Fibroblast of the aortic adventitia (primary cell): Measurements from ENCODE around the gene STARD9. TPM values are rescaled to one million over a fixed set of nuclear protein-coding genes. Genes with fewer than 3 reads are reported as not detected.

Experiments used
- DNase-seq: peaks from one replicate; pipeline ENCODE4 v3.0.0-alpha.2; 2010; ENCODE audit warnings: low read depth
- H3K4me3 ChIP-seq: 2 replicates; pipeline ENCODE4 v1.5.1; 2011; ENCODE audit warnings: low read depth, mild to moderate bottlenecking, control low read depth, low read length, moderate library complexity
- total RNA-seq: library from RNA; depleted of rRNA; stranded (reverse); fragments of >200 nt; gene quantifications from 2 replicates; pipeline ENCODE4 v1.2.3, GENCODE V29; 2012; ENCODE audit warnings: low replicate concordance
- TF ChIP-seq, protein P1 (sequence below): IDR thresholded peaks from 2 replicates; pipeline ENCODE4 v1.5.1; 2011; ENCODE audit warnings: mild to moderate bottlenecking, low read length, control low read depth, inconsistent platforms; ENCODE audit not compliant: insufficient read depth

Gene STARD9
- total RNA-seq, 1 donor = 8.0 TPM

DNA sequence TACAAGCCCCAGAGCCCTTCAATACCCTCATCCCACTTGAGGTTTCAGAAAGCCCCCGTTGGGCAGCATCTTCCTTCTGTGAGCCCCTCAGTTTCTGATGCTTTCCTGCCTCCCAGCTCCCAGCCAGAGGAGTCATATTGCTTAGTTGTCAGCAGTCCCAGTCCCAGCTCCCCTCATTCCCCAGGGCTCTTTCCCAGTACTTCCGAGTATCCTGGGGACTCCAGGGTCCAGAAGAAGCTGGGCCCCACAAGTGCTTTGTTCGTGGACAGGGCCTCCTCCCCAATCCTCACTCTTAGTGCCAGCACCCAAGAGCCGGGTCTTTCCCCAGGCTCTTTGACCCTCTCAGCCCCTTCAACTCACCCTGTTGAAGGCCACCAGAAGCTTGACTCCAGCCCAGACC lies 117.6 kb downstream of the STARD9 start:
- TF ChIP-seq, protein P1, sequence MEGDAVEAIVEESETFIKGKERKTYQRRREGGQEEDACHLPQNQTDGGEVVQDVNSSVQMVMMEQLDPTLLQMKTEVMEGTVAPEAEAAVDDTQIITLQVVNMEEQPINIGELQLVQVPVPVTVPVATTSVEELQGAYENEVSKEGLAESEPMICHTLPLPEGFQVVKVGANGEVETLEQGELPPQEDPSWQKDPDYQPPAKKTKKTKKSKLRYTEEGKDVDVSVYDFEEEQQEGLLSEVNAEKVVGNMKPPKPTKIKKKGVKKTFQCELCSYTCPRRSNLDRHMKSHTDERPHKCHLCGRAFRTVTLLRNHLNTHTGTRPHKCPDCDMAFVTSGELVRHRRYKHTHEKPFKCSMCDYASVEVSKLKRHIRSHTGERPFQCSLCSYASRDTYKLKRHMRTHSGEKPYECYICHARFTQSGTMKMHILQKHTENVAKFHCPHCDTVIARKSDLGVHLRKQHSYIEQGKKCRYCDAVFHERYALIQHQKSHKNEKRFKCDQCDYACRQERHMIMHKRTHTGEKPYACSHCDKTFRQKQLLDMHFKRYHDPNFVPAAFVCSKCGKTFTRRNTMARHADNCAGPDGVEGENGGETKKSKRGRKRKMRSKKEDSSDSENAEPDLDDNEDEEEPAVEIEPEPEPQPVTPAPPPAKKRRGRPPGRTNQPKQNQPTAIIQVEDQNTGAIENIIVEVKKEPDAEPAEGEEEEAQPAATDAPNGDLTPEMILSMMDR = no peak
- no peak for DNase-seq
- H3K4me3 ChIP-seq = no peak overlapping the region

DNA sequence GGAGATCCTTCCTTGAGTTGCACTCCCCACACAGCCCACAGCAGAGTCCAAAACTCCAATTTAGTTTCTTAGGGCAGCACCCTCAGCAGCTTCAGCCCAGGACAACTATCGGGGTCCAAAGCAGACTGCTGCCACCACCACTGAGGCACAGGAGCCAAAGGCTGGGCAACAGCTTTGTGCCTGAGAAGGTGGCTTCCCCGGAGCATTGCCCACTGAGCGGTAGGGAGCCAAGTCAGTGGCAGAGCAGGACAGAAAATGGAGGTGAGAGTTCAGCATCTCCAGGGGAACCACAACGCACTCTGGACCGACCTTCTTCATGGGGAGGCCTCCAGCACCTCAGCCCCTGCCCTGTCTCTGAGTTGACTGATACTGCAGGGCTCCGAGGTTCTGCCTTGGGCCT lies 118.1 kb downstream of the STARD9 start:
- DNase-seq = no peak
- TF ChIP-seq, protein P1 = no peak
- no peak overlapping the region for H3K4me3 ChIP-seq

DNA sequence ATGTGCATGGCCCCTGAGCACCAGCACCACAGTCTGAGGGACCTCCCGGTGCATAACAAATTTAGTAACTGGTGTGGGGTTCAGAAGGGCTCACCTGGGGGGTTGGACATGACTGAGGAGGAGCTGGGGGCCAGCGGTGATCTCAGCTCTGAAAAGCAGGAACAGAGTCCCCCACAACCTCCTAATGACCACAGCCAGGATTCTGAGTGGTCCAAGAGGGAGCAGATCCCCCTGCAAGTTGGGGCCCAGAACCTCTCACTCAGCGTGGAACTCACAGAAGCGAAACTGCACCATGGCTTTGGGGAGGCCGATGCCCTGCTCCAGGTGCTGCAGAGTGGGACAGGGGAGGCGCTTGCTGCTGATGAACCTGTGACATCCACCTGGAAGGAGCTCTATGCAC lies 118.5 kb downstream of the STARD9 start:
- TF ChIP-seq, protein P1 = no peak
- H3K4me3 ChIP-seq = no peak overlapping the region
- DNase-seq = no peak

DNA sequence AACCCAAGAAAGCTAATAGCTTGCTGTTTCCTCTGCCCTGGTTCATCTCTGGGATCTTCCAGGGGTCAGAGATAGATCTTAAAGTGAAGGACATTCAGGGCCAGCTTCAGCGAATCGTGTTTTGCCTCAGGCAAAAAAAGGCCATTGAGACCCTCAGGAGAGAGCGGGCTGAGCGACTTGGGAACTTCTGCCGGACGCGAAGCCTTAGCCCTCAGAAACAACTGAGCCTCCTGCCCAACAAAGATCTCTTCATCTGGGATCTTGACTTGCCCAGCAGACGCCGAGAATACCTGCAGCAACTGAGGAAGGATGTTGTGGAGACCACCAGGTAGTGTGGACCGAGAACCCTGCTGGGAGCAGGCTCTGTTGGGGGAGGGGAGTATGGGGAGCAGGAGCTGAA lies 119.0 kb downstream of the STARD9 start:
- DNase-seq = no peak
- TF ChIP-seq, protein P1 = no peak

DNA sequence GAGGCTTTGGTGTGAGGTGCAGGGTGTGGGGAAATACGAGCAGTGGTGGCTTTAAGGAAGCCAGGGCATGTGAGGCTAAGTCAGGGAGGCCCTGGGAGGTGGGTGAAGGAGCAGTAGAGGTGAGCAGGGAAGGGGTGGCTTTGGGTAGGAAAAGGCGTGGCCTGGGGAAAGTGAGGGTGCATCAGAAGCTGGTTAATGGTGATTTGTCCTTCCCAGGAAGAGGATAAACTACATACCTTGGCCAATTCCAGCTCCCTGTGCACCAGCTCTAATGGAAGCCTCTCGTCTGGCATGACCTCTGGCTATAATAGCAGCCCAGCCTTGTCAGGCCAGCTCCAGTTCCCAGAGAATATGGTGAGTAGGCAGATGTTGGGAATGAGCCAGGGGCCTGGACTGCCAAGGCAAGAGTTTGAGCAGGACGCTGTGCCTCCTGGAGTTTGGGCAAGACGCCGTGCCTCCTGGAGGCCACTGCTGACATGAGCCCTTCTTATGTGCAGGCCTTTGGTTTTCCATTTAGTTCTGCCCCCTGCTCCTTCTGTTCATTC lies 120.2 kb downstream of the STARD9 start:
- no peak for DNase-seq
- H3K4me3 ChIP-seq = no peak overlapping the region
- TF ChIP-seq, protein P1 = no peak

More for the DNA sequence above, 119.0 kb downstream of the STARD9 start:
- H3K4me3 ChIP-seq = no peak overlapping the region

DNA sequence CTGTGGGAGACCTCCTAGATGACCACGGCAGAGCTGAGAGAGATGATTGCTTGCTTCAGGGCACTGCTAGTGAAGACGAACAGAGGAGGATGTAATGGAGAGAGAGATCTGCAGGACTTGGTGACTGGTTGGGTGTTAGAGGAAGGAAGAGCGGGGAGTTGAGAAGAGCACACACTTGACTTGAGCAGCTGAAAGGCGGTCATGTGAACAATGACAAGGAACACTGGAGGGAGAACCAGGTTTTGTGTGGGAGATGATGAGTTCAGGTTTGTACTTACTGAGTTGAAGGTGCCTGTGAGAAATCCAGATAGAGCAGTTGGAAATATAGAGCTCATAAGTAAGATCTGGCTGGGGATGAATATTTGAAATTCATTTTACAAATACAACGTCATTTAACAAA lies 121.2 kb downstream of the STARD9 start:
- no peak for DNase-seq
- TF ChIP-seq, protein P1 = no peak
- H3K4me3 ChIP-seq = no peak overlapping the region

DNA sequence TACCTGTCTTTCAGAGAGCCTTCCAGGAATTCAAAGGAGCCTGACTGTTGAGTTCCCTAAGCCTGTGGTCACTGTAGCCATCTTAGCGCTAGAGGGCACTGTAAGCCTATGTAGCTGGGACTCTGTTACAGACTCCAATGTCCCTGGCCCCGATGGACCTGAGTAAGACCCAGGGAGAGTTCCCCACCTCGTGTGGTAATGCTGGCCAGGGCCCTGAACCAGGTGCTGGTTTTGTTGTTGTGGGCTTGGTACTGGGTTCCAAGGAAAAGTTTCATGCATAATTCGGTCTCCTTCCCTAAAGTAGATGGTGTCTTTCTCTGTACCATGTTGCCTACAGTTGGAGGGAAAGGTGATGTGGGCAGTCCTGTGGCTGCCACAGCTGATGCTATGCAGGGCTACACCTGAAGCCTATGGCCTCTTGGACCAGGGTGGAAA lies 129.1 kb downstream of the STARD9 start:
- H3K4me3 ChIP-seq = no peak overlapping the region
- TF ChIP-seq, protein P1 = peak; percentile 92
- peak; percentile 78 for DNase-seq
